ENCODE results near the gene HDAC4.
A peak's percentile ranks its signal among the peaks of the same experiment; 100 is the strongest.

HDAC4 gene

GRCh38 chr2:239229545-239230279, 171.1 kb downstream of the HDAC4 start:
- DNase-seq, result no peak

GRCh38 chr2:239227661-239228371, 173.0 kb downstream of the HDAC4 start:
- peak; percentile 60 for DNase-seq

GRCh38 chr2:239226677-239227581, 173.9 kb downstream of the HDAC4 start:
- DNase-seq, result peak; percentile 36

GRCh38 chr2:239225871-239226561, 174.8 kb downstream of the HDAC4 start:
- DNase-seq, result peak; percentile 50

GRCh38 chr2:239225371-239225851, 175.4 kb downstream of the HDAC4 start:
- peak; percentile 41 for DNase-seq

GRCh38 chr2:239224955-239225354, 175.9 kb downstream of the HDAC4 start:
- DNase-seq, result no peak

GRCh38 chr2:239224199-239224570, 176.6 kb downstream of the HDAC4 start:
- DNase-seq, result no peak

- DNase-seq, result peak; percentile 70
Measured at GRCh38 chr2:239223310-239224198, 177.3 kb downstream of the HDAC4 start.

GRCh38 chr2:239222706-239223309, 178.0 kb downstream of the HDAC4 start:
- peak; percentile 46 for DNase-seq

- no peak for DNase-seq
Measured at GRCh38 chr2:239222312-239222660, 178.5 kb downstream of the HDAC4 start.

- DNase-seq, result peak; percentile 31
Measured at GRCh38 chr2:239220981-239221396, 179.8 kb downstream of the HDAC4 start.

- DNase-seq, result no peak
Measured at GRCh38 chr2:239220341-239220740, 180.5 kb downstream of the HDAC4 start.

- DNase-seq, result peak; percentile 18
Measured at GRCh38 chr2:239216614-239217273, 184.1 kb downstream of the HDAC4 start.

- no peak for DNase-seq
Measured at GRCh38 chr2:239215988-239216613, 184.7 kb downstream of the HDAC4 start.

- no peak for DNase-seq
Measured at GRCh38 chr2:239215136-239215925, 185.5 kb downstream of the HDAC4 start.

- no peak for DNase-seq
Measured at GRCh38 chr2:239214725-239215124, 186.1 kb downstream of the HDAC4 start.

GRCh38 chr2:239213643-239214101, 187.1 kb downstream of the HDAC4 start:
- DNase-seq, result no peak

GRCh38 chr2:239212929-239213642, 187.7 kb downstream of the HDAC4 start:
- DNase-seq, result no peak

Measured in right forelimb (tissue), 1 donor.